ENCODE measurements around the gene ATAD1.

GRCh38 chr10:87847550-87847949 is 29.5 kb upstream of the ATAD1 start:
- TF ChIP-seq CTCF (IDR thresholded peaks at IDR 0.05) (no peak), POLR2A (IDR thresholded peaks at IDR 0.05) (no peak)

Measured in sigmoid colon (tissue), 3 donors.